Measurements from ENCODE around the gene IRAK2.

Gene IRAK2

GRCh38 chr3:10116138-10116460, 48.6 kb upstream of the IRAK2 start (continued):
- TF ChIP-seq TSHZ2 (CRISPR knock-in tag; IDR thresholded peaks at IDR 0.05): no peak
- TF ChIP-seq TOX (CRISPR knock-in tag; IDR thresholded peaks at IDR 0.05; ENCODE audit: borderline replicate concordance): no peak
- TF ChIP-seq CSDC2 (CRISPR knock-in tag; IDR thresholded peaks at IDR 0.05): no peak

- no peak for ATAC-seq
- TF ChIP-seq BACH2 (CRISPR knock-in tag; IDR thresholded peaks at IDR 0.05; ENCODE audit: borderline replicate concordance) (no peak), RARB (CRISPR knock-in tag; IDR thresholded peaks at IDR 0.05) (no peak), PPARA (CRISPR knock-in tag; IDR thresholded peaks at IDR 0.05; ENCODE audit: borderline replicate concordance) (no peak), ZNF565 (CRISPR knock-in tag; conservative IDR thresholded peaks at IDR 0.05; ENCODE audit: low read depth) (no peak), ZNF8 (CRISPR knock-in tag; IDR thresholded peaks at IDR 0.05) (no peak), OSR1 (CRISPR knock-in tag; IDR thresholded peaks at IDR 0.05) (no peak), CREB5 (CRISPR knock-in tag; IDR thresholded peaks at IDR 0.05; ENCODE audit: low read depth) (no peak), TSHZ2 (CRISPR knock-in tag; IDR thresholded peaks at IDR 0.05) (no peak), ISL1 (CRISPR knock-in tag; IDR thresholded peaks at IDR 0.05) (no peak), PATZ1 (CRISPR knock-in tag; IDR thresholded peaks at IDR 0.05; ENCODE audit: borderline replicate concordance) (no peak), ZFP30 (CRISPR knock-in tag; IDR thresholded peaks at IDR 0.05) (no peak), CSDC2 (CRISPR knock-in tag; IDR thresholded peaks at IDR 0.05) (no peak), ESRRG (CRISPR knock-in tag; IDR thresholded peaks at IDR 0.05) (no peak), TCF4 (CRISPR knock-in tag; IDR thresholded peaks at IDR 0.05; ENCODE audit: borderline replicate concordance) (no peak), TOX (CRISPR knock-in tag; IDR thresholded peaks at IDR 0.05; ENCODE audit: borderline replicate concordance) (no peak), GLIS3 (CRISPR knock-in tag; IDR thresholded peaks at IDR 0.05) (no peak), ZFP3 (CRISPR knock-in tag; IDR thresholded peaks at IDR 0.05) (no peak)
Observed at GRCh38 chr3:10116928-10117327, 47.8 kb upstream of the IRAK2 start.

DNA sequence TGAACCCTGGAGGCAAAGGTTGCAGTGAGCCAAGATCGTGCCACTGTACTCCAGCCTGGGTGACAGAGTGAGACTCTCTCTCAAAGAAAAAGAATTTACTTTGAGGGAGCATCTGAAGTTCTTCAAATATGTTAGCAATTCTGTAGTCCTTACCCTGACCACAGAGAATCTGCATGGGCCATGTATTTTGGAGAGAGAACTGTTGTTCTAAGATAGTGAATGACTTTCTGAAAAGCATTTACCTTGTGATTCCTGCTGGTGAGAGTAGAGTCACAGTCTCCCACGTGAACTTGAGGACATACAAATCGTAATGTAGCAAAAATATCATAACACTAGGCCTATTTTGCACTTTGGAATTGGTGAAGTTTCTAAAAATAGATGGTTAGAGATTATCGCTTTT, 45.3 kb upstream of the IRAK2 start:
- ATAC-seq: no peak
- TF ChIP-seq PATZ1 (CRISPR knock-in tag; IDR thresholded peaks at IDR 0.05; ENCODE audit: borderline replicate concordance): no peak
- no peak for TF ChIP-seq CREB5 (CRISPR knock-in tag; IDR thresholded peaks at IDR 0.05; ENCODE audit: low read depth)
- no peak for TF ChIP-seq ZNF70 (CRISPR knock-in tag; IDR thresholded peaks at IDR 0.05)
- no peak for TF ChIP-seq ZFP30 (CRISPR knock-in tag; IDR thresholded peaks at IDR 0.05)
- TF ChIP-seq TCF4 (CRISPR knock-in tag; IDR thresholded peaks at IDR 0.05; ENCODE audit: borderline replicate concordance): no peak
- TF ChIP-seq OSR1 (CRISPR knock-in tag; IDR thresholded peaks at IDR 0.05): no peak
- TF ChIP-seq ZNF565 (CRISPR knock-in tag; conservative IDR thresholded peaks at IDR 0.05; ENCODE audit: low read depth): no peak
- TF ChIP-seq, protein P1, sequence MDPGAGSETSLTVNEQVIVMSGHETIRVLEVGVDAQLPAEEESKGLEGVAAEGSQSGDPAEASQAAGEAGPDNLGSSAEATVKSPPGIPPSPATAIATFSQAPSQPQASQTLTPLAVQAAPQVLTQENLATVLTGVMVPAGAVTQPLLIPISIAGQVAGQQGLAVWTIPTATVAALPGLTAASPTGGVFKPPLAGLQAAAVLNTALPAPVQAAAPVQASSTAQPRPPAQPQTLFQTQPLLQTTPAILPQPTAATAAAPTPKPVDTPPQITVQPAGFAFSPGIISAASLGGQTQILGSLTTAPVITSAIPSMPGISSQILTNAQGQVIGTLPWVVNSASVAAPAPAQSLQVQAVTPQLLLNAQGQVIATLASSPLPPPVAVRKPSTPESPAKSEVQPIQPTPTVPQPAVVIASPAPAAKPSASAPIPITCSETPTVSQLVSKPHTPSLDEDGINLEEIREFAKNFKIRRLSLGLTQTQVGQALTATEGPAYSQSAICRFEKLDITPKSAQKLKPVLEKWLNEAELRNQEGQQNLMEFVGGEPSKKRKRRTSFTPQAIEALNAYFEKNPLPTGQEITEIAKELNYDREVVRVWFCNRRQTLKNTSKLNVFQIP (CRISPR knock-in tag; IDR thresholded peaks at IDR 0.05; ENCODE audit: borderline replicate concordance, low read depth): no peak
- no peak for TF ChIP-seq ZFP3 (CRISPR knock-in tag; IDR thresholded peaks at IDR 0.05)
- no peak for TF ChIP-seq BACH2 (CRISPR knock-in tag; IDR thresholded peaks at IDR 0.05; ENCODE audit: borderline replicate concordance)
- TF ChIP-seq PPARA (CRISPR knock-in tag; IDR thresholded peaks at IDR 0.05; ENCODE audit: borderline replicate concordance): no peak
- TF ChIP-seq TSHZ2 (CRISPR knock-in tag; IDR thresholded peaks at IDR 0.05): no peak
- no peak for TF ChIP-seq ESRRG (CRISPR knock-in tag; IDR thresholded peaks at IDR 0.05)

Data from SK-N-SH treated with all-trans-retinoic acid at 6 μM for 48 hours (cell line).